HFF-Myc (cell line): Measurements from ENCODE around the gene MEIS2.

ENCODE experiments used
- DNase-seq: peaks from one replicate; pipeline ENCODE4 v3.0.0-alpha.2; 2011; ENCODE audit warnings: low read depth; ENCODE audit errors: extremely low read depth
- H3K4me3 ChIP-seq: replicated peaks from 2 replicates; pipeline ENCODE4 v1.5.1; 2011; ENCODE audit warnings: low read depth, mild to moderate bottlenecking, control low read depth, low read length
- TF ChIP-seq, protein P1 (sequence below): IDR thresholded peaks from 2 replicates; pipeline ENCODE4 v1.5.1; 2012; ENCODE audit warnings: mild to moderate bottlenecking, low read depth, low read length, control low read depth; ENCODE audit errors: missing control alignments

Gene MEIS2

DNA sequence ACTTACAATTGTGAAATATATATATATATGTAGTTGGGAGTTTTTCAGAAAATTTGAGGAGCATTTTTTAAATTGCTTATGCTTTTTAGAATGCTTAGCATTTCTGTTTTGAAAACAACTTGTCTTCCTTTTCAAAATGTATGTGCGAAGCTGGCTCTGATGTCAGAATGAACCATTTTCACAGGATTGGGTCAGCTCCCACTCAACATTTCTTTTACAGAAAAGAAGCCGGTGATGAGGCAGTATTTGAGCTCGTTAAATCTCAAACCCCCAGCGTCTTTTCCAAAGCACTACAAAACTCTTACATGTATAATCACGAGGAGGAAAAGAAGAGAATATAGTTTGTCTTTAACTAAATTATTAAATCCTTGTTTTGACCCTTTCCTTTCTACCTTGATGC is 225.4 kb downstream of the MEIS2 start:
- TF ChIP-seq, protein P1, sequence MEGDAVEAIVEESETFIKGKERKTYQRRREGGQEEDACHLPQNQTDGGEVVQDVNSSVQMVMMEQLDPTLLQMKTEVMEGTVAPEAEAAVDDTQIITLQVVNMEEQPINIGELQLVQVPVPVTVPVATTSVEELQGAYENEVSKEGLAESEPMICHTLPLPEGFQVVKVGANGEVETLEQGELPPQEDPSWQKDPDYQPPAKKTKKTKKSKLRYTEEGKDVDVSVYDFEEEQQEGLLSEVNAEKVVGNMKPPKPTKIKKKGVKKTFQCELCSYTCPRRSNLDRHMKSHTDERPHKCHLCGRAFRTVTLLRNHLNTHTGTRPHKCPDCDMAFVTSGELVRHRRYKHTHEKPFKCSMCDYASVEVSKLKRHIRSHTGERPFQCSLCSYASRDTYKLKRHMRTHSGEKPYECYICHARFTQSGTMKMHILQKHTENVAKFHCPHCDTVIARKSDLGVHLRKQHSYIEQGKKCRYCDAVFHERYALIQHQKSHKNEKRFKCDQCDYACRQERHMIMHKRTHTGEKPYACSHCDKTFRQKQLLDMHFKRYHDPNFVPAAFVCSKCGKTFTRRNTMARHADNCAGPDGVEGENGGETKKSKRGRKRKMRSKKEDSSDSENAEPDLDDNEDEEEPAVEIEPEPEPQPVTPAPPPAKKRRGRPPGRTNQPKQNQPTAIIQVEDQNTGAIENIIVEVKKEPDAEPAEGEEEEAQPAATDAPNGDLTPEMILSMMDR, result no peak
- no peak for DNase-seq

DNA sequence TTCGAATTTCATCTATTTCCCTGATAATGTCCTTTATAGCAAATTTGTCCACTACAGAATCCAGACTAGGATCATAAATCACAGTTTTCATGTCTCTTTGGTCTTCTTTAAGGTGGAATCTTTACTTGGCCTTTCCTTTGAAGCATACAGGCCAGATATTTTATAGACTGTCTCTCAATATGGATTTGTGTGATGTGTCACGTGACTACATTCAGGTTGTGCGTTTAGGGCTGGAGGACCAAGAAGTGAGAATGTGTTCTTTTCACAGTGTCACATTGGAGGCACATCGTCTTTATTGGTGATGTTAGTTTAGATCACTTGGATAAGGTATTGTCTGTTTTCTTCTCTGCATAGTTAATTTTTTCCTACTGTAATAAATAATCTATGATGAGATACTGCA is 232.9 kb downstream of the MEIS2 start:
- H3K4me3 ChIP-seq, result no peak overlapping the region
- TF ChIP-seq, protein P1, result no peak
- no peak for DNase-seq

More for the DNA sequence above, 225.4 kb downstream of the MEIS2 start:
- H3K4me3 ChIP-seq, result no peak overlapping the region

GRCh38 chr15:36866896-36867295 is 233.5 kb downstream of the MEIS2 start:
- TF ChIP-seq, protein P1, result no peak
- DNase-seq, result no peak
- no peak overlapping the region for H3K4me3 ChIP-seq

GRCh38 chr15:36863570-36863969 is 236.8 kb downstream of the MEIS2 start:
- TF ChIP-seq, protein P1, result no peak
- no peak for DNase-seq
- no peak overlapping the region for H3K4me3 ChIP-seq

DNA sequence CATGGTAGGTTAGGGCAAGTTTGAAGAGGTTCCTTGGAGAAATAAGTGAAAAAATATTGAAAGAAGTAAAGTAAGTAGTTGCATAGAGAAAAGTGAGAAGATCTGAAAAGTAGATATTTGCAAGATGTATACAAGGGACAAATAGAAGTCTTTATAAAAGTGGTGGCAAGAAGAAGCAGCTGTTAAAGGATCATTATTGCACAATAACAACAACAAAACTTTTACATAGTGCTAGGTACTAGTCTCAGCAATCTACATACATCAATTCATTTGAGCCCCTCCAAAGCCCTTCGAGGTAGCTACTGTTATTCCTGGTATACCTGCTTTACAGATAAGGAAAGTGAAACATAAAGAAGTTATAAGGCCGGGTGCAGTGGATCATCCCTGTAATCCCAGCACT is 239.6 kb downstream of the MEIS2 start:
- no peak for DNase-seq
- H3K4me3 ChIP-seq, result no peak overlapping the region
- TF ChIP-seq, protein P1, result no peak

DNA sequence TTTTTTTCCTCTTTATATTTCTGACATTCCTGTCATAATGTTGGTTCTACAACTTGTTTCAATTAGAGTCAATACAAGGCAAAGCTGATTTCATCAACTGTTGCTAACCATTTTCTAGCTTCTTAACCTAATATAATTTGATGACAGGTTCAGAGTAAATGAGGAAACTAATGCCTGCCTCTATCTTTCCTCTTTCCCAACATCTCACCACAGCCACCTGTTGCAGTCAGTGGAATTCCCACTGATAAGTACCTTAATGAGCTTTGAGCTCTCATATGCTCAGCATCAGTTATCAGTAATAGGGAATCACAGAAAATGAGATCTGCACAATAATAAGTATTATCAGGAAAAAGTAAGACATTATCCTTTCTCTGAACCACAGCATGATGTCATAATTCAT is 241.9 kb downstream of the MEIS2 start:
- no peak overlapping the region for H3K4me3 ChIP-seq
- DNase-seq, result no peak
- TF ChIP-seq, protein P1, result no peak

- H3K4me3 ChIP-seq, result no peak overlapping the region
- TF ChIP-seq, protein P1, result no peak
- no peak for DNase-seq
Observed at GRCh38 chr15:36856339-36856973, 243.9 kb downstream of the MEIS2 start.
